ENCODE measurements around the gene PRTFDC1.
A peak's percentile ranks its signal among the peaks of the same experiment; 100 is the strongest.

Gene PRTFDC1

GRCh38 chr10:24908793-24909423 lies 43.5 kb downstream of the PRTFDC1 start:
- DNase-seq (ENCODE audit: low read depth in 1 of 2, low spot score in 1 of 2): no peak

DNA sequence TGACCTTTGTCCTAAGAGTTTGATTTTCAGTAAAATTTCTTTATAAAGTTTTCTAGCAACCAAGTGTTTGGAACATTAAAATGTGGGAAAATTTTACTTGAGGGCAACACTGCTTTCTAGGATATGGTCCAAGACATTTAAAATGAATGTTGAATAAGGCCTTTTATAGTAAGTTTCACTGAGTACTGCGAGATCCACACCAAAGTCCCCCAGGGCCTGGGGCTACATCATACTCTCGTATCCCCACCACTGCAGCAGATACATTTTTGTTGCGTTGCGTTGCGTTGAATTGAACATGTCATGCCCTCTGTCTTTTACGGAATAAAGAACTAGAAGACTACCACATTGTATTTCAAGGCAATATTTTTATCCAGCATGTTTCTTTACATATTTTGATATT lies 44.5 kb downstream of the PRTFDC1 start:
- DNase-seq (ENCODE audit: low read depth in 1 of 2, low spot score in 1 of 2): no peak

GRCh38 chr10:24906372-24906771 lies 46.0 kb downstream of the PRTFDC1 start:
- DNase-seq (ENCODE audit: low read depth in 1 of 2, low spot score in 1 of 2): no peak

DNA sequence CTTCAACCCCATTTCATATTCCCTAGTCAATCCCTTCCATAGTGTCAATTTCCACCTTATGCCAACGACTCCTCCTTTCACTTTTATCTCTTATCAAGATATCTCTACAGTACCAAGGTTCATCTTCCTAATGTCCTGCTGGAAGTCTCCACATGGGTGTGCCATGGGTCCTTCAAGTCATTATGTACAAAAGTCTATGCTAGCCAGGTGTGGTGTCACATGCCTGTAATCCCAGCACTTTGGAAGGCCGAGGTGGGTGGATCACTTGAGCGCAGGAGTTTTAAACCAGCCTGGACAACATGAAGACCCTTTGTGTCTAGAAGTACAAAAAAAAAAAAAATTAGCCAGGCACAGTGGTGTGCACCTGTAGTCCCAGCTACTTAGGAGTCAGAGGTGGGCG lies 47.6 kb downstream of the PRTFDC1 start:
- DNase-seq (ENCODE audit: low read depth in 1 of 2, low spot score in 1 of 2): no peak

GRCh38 chr10:24902400-24902728 lies 50.0 kb downstream of the PRTFDC1 start:
- no peak for DNase-seq (ENCODE audit: low read depth in 1 of 2, low spot score in 1 of 2)

GRCh38 chr10:24901686-24902399 lies 50.6 kb downstream of the PRTFDC1 start:
- DNase-seq (ENCODE audit: low read depth in 1 of 2, low spot score in 1 of 2): no peak

- DNase-seq (ENCODE audit: low read depth in 1 of 2, low spot score in 1 of 2): no peak
Observed at GRCh38 chr10:24900888-24901685, 51.3 kb downstream of the PRTFDC1 start.

DNA sequence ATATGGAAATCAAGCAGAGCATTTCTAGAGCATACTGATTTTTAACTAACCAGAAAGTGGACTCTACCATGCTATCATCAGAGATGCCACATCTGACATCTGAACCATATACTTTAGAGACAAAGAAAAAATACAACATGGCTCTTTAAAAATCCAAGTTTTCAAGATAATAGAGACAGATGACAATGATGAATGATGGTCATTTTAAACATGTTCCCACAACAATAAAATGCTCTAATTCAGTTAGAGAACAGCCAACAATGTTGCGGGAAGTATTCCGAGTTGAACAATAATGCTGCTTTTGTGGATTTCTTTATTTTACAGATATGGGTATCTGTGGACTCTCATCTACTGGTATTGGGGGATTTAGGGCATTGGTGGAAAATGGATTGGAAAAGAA lies 52.8 kb downstream of the PRTFDC1 start:
- DNase-seq (ENCODE audit: low read depth in 1 of 2, low spot score in 1 of 2): no peak

DNA sequence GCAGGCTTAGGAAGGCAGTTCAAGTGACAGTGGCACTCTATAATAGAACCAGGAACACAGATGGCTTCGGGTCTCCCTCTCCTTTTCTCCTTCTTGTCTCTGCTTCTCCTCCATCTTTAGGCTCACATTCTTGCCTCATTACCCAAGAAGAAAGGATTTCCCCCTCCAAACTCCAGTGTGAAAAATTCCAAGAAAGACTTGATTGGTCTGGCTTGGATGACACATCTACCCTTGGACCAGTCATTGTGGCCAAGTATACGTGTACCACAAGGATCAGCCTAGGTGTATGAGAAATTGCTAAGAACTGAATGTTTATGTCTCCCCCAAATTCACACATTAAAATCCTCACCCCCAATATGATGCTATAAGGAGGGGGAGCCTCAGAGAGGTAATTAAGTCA lies 53.9 kb downstream of the PRTFDC1 start:
- DNase-seq (ENCODE audit: low read depth in 1 of 2, low spot score in 1 of 2): no peak

DNA sequence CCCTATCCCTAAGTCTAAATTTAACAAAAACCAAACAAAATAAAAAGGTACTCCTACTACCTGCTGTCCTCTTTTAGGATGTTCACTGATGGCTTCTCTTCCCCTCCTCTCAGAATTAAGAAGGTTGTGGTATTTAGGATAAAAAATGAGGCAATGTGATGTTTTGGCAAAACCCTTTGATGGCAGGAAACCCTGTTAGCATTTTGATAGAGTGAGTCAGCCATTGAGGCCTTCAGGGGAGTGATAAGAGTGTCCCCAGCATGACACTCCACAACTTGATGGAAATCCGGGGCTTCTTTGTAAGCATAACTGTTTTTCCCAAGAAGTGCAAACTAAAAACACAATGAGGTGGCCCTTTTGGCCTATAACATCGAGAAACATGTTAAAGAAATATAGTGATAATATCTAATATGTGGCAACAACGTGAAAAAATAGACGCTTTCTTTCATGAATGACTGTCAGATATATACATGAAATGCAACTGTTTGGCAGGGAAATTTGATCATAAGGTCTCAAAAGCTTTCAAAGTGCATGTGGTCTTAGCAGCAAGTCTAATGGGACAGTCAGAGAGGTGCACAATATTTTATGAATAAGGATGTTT lies 55.0 kb downstream of the PRTFDC1 start:
- DNase-seq (ENCODE audit: low read depth in 1 of 2, low spot score in 1 of 2): no peak

DNA sequence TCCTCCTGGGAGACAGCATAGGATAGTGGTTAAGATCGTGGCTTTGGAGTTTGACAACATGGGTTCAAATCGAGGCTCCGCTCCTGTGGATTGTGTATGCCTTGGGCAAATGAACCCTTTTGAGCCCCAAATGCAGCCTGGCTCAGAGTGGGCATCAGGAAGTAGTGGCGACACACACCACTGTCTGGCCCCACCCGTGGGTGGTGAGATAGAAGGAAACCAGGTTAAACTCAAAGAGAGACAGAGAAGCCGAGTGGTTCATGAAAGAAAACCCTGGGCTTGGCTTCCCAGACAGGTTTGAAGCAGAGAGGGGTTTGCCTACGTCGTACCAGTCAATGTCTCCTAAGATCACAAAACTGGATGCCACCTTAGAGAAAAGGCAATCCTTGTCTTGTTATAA lies 57.7 kb downstream of the PRTFDC1 start:
- DNase-seq (ENCODE audit: low read depth in 1 of 2, low spot score in 1 of 2): peak in 1 of 2 donors; percentile 8

DNA sequence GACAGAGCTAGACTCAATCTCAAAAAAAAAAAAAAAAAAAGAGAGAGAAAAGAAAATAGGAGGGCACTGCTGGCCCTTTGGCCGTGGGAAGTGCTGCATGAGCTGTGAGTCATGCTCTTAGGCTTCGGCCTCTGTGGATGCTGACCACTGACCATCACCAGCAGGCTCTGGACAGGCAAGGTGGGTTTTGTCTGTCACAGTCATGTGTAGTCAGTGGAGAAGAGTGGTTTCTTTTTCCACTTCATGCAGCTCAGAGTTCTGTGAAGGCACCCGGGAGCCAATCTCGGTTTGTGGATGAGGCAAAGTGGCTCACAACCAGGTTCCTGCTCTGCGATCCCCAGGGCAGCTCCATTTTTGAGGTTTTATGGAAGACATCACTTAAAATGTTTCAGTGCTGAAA lies 58.1 kb downstream of the PRTFDC1 start:
- DNase-seq (ENCODE audit: low read depth in 1 of 2, low spot score in 1 of 2): no peak

DNA sequence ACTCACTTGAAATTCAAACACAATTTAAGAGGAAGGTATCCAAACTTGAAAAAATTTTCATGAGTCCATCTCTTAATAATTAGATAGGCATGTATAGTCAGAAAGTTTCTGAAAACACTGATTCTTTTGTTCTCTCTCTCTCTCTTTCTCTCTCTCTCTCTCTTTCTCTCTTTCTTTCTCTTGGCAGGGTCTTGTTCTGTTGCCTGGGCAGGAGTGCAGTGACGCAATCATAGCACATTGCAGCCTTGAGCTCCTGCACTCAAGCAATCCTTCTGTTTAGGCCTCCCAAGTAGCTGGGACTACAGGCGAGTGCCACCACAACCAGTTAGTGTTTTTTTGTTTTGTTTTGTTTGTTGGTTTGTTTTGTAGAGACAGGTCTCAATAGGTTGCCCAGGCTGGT lies 59.3 kb downstream of the PRTFDC1 start:
- DNase-seq (ENCODE audit: low read depth in 1 of 2, low spot score in 1 of 2): no peak

- DNase-seq (ENCODE audit: low read depth in 1 of 2, low spot score in 1 of 2): no peak
Observed at GRCh38 chr10:24891823-24892222, 60.6 kb downstream of the PRTFDC1 start.

DNA sequence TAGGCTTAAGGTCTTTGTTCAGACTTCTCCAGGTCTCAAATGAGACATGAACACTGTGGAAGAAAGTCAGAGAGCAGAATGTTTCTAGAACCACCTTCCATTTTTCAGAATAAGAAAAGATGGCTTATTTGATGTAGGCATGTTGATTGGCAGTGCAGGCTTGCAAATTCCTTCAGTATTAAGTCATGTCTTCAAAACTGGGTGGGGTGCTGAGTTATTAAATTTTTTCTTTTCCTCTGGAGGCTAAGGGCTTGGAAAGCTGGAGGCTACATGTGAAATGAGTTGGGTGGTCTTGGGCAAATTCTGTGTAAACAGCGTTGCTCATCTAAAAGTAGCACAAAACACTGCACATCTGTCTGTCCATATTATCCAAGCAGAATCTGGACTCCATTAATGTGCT lies 62.8 kb downstream of the PRTFDC1 start:
- no peak for DNase-seq (ENCODE audit: low read depth in 1 of 2, low spot score in 1 of 2)

- no peak for DNase-seq (ENCODE audit: low read depth in 1 of 2, low spot score in 1 of 2)
Observed at GRCh38 chr10:24887855-24888231, 64.6 kb downstream of the PRTFDC1 start.

DNA sequence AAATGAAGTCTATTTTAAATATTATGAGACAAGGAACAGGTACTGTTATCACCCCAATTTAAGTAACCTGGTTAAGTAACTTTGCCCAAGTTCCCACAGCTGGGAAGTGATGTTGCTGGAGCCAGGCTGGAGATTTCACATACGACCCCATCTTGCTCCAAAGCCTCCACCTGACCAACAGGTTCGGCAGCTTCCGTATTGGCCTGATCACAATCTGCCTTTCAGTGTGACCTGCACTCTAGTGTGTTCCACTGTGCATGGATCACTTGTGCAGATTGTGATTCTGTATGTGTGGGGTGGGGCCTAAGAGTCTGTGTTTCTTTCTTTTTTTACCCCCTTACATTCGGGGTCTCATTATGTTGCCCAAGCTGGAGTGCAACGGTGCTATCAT lies 66.1 kb downstream of the PRTFDC1 start:
- no peak for DNase-seq (ENCODE audit: low read depth in 1 of 2, low spot score in 1 of 2)

- DNase-seq (ENCODE audit: low read depth in 1 of 2, low spot score in 1 of 2): no peak
Observed at GRCh38 chr10:24885551-24886289, 66.7 kb downstream of the PRTFDC1 start.

- no peak for DNase-seq (ENCODE audit: low read depth in 1 of 2, low spot score in 1 of 2)
Observed at GRCh38 chr10:24884793-24885192, 67.6 kb downstream of the PRTFDC1 start.

DNA sequence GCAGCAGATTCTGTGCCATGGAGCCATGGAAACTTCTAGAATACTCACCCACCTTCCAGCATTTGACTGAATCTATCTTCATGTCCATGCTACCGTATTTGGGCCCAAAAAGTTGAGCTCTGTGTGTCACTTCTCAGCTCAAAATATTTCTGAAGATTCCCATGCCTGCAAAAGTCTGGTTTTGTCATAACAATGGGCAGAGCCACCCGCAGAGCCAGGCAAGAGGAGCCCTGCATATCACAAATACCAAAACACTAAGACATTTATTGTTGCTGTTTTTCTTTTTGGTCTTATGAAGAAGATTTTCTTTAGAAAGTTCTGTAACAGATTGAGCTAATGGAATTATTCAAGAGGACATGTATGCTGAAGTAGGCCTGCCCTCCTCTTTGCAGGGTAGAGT lies 68.1 kb downstream of the PRTFDC1 start:
- no peak for DNase-seq (ENCODE audit: low read depth in 1 of 2, low spot score in 1 of 2)

DNA sequence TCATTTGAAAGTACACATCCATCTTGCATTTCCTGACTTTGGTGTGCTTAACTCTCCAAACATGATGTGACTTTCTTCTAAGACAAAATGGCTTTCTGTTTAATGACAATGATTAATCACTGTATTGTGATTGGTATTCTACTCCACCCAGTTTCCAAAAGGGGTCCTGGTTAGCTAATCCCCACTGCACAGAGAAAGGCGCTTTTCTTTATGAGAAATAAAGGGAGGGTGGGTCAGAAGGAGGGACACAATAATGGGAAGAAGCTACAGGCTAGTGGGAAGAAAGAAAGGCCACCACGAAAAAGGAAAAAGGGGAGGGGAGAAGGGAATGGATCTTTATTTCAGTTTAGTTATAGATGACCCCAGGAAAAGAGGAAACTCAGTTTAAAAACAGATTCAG lies 69.2 kb downstream of the PRTFDC1 start:
- no peak for DNase-seq (ENCODE audit: low read depth in 1 of 2, low spot score in 1 of 2)

Measured in activated T-helper 1 cell treated with anti-CD3 and anti-CD28 coated beads, Interleukin-2, amount 50 U/mL, for 16 hours (primary cell).